HepG2 (cell line): ENCODE measurements around the gene SPRY1.

Experiments
- FIP1L1 ChIP-seq: fragments of 200-400 bp; formaldehyde crosslinking; IDR thresholded peaks from 2 replicates; pipeline ENCODE4 v1.6.1; 2018; ENCODE audit warnings: low read depth, mild to moderate bottlenecking, low read length, moderate library complexity, borderline replicate concordance; ENCODE audit not compliant: insufficient read depth
- ISL2 ChIP-seq: sonication (generic); formaldehyde crosslinking; IDR thresholded peaks from 2 replicates; pipeline ENCODE4 v1.5.0; 2020; ENCODE audit warnings: missing genetic modification reagents
- POLR2A ChIP-seq, 2 experiments: IDR thresholded peaks; 2 replicates each; pipeline ENCODE4 v1.6.1; 2011; ENCODE audit warnings: low read depth in 2 of 2, low read length in 2 of 2, mild to moderate bottlenecking in 1 of 2, moderate library complexity in 1 of 2; ENCODE audit not compliant: insufficient read depth in 1 of 2
- TAF15 ChIP-seq: fragments of 200-400 bp; formaldehyde crosslinking; IDR thresholded peaks from one replicate; pipeline ENCODE4 v1.6.1; 2018; ENCODE audit warnings: mild to moderate bottlenecking, low read depth, low read length; ENCODE audit not compliant: poor library complexity, severe bottlenecking
- ZNF441 ChIP-seq: sonication (generic); formaldehyde crosslinking; IDR thresholded peaks from 2 replicates; pipeline ENCODE4 v1.7.0; 2021; ENCODE audit warnings: missing genetic modification reagents, borderline replicate concordance
- TF ChIP-seq, protein P1 (sequence below): sonication (generic); formaldehyde crosslinking; IDR thresholded peaks from 2 replicates; pipeline ENCODE4 v1.4.0; 2020; ENCODE audit warnings: missing genetic modification reagents
- TF ChIP-seq, protein P2 (sequence below): sonication (generic); IDR thresholded peaks from 2 replicates; pipeline ENCODE4 v1.6.1; 2016; ENCODE audit warnings: low read depth, borderline replicate concordance

DNA sequence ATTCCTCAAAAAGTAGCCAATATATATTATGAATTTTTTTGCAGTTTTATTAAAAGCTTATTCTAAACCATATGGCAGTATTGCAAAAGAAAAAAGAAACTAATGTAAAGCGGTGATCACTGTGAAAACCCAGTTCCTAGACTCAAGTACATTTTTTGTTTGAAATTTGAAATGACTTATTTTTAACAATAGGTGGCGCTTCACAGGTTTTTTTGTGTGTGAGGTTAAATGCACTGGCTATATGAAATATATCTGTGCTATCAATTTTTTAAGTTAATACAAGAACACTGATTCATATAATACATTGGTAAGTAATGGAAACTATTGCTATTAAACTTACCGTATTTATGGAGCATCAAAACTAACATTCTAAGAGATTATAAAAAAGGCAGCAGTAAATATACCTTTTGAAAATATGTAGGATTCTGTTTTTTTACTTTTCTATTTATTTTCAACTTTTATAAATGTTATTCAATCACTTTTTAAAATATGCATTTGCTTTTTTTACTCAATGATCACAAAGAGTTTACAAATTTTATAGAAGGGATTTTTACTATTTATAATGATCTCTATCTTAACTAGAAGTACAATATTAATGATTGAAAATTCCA, 5.6 kb upstream of the SPRY1 start:
- TF ChIP-seq, protein P1, sequence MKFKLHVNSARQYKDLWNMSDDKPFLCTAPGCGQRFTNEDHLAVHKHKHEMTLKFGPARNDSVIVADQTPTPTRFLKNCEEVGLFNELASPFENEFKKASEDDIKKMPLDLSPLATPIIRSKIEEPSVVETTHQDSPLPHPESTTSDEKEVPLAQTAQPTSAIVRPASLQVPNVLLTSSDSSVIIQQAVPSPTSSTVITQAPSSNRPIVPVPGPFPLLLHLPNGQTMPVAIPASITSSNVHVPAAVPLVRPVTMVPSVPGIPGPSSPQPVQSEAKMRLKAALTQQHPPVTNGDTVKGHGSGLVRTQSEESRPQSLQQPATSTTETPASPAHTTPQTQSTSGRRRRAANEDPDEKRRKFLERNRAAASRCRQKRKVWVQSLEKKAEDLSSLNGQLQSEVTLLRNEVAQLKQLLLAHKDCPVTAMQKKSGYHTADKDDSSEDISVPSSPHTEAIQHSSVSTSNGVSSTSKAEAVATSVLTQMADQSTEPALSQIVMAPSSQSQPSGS (CRISPR knock-in tag) = no peak
- no peak for TF ChIP-seq ZNF441 (CRISPR knock-in tag)
- TF ChIP-seq, protein P2, sequence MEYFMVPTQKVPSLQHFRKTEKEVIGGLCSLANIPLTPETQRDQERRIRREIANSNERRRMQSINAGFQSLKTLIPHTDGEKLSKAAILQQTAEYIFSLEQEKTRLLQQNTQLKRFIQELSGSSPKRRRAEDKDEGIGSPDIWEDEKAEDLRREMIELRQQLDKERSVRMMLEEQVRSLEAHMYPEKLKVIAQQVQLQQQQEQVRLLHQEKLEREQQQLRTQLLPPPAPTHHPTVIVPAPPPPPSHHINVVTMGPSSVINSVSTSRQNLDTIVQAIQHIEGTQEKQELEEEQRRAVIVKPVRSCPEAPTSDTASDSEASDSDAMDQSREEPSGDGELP = no peak
- TF ChIP-seq TAF15 = no peak
- no peak for TF ChIP-seq POLR2A (IDR thresholded peaks at IDR 0.05; ENCODE audit: insufficient read depth in 1 of 2, low read depth in 2 of 2, low read length in 2 of 2)
- no peak for TF ChIP-seq FIP1L1
- no peak for TF ChIP-seq ISL2 (CRISPR knock-in tag)
